NCI-H1694 (cell line): ENCODE measurements around the gene HNRNPLL.
A peak's percentile ranks its signal among the peaks of the same experiment; 100 is the strongest.
"Not testable (repeated sequence)": the region's sequence is repeated elsewhere in the genome, so short reads cannot be mapped to it uniquely, and the experiment has no call there.

Experiments used
- DNase-seq: peaks from one replicate; lab custom pipeline; 2025; lab: John Stamatoyannopoulos, UW

HNRNPLL gene

DNA sequence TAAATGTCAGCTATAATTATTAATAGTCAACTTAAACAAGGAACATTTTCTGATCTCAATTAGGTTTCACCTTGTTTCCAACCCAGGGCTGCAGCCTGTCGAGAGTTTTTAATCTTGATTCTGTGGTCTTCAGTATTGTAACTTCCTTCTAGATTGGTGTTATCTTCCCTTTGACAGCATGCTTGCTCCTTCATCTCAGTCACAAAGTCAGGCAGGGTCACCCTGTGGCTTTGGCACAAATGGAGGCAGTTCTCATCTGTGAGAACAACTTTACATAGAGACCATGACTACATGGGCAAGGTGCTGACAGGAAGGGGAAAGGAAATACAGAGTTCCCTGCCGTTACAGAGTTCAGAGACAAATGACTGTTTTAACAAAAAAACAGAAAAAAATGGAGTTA, 50.5 kb downstream of the HNRNPLL start:
- DNase-seq = no peak

DNA sequence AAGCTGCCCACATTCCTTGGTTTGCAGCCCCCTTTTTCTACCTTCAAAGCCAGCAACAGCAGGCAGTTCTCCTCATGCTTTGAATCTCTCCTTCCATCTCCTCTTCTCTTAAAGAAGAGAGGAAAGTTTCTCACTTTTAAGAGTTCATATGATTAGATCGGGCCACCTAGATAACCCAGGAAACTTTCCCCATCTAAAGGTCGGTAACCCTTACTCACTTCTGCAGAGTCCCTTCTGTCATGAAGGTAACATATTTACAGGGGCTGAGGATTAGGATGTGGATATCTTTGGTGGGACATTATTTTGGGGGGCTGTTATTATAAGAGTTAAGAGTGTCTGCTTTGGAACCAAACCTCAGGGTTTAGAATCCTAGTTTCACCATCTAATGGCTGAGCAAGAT, 51.0 kb downstream of the HNRNPLL start:
- DNase-seq = no peak

DNA sequence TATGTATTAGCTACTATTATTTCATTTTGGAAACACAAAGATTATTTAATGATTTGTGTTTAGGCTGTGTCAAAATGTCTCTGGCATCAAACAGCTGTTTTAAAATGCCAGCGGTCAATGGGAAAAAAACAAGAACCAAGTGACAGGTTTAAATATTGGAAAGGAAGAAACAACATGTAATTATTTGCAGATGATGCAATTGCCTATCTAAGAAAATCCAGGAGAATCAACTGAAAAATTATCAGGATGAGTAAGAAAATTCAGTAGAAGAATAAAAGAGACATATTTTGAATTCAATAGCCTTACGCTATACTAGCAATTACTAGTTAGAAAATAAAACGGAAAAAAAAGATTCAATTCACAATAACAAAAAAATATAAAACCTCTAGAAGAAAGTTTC, 51.6 kb downstream of the HNRNPLL start:
- DNase-seq = no peak

DNA sequence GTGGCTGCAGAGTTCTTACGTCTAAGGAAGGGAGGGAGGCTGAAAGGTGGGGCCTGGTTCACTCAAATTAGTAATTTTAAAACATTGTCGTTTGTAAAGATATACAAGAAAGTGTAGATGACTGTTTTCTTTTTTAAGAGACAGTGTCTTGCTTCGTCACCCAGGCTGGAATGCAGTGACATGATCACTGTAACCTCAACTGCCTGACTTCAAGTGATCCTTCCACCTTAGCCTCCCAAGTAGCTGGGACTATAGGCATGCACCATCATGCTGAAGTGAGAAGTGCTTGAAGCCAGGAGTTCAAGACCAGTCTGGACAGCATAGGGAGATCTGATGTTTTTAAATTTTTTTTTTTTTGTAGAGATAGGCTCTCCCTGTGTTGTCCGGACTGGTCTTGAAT, 52.9 kb downstream of the HNRNPLL start:
- DNase-seq = no peak

DNA sequence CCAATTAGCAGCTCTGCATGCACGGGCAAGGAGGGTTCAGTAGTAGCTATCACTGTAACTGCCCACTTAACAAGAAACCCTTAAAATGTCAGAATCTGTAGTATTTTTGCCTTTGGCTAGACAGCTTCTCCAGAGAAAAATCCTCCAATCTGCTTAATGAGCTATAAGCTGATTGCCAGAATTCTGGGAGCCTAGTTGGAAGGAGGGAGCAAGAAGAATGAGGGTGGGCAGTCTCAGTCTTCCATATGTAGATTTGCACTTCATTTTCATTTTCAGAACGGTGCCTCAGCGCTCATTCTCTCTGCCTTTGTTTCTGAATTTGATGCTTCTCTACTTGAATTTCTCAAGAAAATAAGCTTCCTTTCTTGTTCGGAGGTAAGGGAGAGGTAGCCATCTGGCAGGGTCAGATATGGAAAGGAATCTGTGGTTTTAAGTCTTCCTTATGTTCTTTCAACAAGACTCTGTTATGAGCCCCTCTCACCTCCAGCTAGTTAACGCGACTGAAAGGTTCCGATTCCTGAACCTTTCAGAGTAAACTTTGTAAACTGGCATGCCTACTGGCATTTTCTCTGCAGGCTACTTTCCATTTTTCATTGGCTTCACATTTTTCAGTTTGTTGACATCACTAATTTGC, 53.5 kb downstream of the HNRNPLL start:
- no peak for DNase-seq

DNA sequence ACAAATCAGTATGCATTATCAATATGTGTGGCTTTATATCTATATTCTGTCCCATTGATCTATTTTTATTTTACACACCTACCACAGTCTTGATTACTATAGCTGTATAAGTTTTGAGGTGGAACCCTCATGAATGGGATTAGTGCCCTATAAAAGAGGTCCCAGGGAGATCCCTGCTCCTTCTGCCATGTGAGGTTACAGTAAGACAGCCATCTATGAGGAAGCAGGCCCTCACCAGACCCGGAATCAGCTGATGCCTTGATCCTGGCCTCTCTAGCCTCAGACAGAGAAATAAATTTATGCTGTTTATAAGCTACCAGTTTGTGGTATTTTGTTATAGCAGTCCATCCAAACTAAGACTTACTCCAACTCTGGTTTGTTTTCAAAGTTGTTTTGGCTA, 54.9 kb downstream of the HNRNPLL start:
- DNase-seq = no peak

DNA sequence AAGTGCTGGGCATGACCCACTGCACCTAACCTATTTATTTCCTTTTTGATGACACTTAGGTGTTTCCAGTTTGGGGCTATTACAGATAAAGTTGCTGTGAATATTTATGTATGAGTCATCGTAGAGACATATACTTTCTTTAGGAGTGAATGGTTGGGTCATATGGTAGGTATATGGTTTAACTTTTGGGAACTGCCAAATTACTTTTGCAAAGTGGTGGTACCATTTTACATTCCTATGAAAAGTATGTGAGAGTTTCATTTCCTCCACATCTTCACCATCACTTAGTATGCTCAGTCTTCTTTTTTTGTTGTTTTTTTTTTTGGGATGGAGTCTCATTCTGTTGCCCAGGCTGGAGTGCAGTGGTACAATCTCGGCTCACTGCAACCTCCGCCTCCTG, 56.1 kb downstream of the HNRNPLL start:
- DNase-seq = no peak

DNA sequence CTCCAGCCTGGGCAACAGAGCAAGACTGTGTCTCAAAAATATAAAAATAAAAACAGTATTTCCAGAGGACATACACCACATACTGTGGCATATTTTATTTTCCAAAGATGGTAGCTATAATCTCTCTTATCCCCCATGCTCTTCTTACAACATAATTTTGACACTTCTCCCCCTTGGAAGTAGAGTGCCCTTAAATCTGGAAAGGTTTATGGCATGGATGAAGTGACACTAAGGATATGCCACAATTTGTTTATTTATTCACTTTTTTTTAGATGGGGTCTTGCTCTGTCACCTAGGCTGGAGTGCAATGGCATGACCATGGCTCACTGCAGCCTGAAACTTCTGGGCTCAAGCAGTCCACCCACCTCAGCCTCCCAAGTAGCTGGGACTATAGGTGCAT, 56.7 kb downstream of the HNRNPLL start:
- no peak for DNase-seq

DNA sequence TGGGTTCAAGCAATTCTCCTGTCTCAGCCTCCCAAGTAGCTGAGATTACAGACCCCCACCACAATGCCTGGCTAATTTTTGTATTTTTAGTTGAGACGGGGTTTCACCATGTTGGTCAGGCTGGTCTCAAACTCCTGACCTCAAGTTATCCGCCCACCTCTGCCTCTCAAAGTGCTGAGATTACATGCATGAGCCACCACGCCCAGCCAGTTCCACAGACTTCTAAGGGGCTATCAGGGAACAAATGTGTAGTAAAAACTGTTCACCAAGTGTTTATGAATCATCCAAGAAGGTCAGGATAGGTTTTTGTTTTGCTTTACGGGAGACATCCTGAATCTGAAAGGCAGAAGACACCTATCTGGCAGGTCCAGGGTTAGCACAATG, 60.5 kb downstream of the HNRNPLL start:
- DNase-seq = not testable (repeated sequence)

DNA sequence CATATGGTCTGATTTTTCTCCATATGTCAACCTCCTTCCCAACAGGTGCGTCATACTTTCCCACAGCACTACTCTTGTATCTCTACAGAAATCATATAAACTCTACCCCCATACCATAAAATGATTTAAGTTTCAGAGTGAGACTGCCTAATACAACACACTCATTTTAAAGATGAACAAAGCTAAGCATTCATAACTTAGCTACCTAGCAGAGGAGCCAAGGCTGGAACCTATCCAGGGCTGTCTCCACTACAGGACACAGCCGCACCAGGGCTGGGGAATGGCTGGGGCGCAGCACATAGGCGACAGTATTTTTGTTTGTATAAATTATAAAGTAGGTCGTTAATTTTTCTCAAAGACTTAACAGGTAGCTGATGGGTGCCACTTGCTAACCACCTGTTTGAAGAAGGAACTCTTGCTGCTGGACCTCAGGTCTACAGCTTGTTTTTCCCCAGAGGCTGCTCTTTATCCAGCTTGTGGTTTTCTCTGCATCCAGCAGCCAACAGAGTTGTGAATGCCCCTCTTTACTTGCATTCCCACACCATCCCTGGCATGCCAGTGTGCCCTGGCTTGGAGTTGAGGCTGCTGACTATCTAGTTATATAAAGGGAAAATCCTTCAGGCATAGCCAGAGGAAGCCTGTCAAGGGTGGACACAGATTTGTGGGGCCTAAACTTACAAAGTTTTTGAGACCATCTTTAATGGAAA, 62.0 kb downstream of the HNRNPLL start:
- DNase-seq = no peak

DNA sequence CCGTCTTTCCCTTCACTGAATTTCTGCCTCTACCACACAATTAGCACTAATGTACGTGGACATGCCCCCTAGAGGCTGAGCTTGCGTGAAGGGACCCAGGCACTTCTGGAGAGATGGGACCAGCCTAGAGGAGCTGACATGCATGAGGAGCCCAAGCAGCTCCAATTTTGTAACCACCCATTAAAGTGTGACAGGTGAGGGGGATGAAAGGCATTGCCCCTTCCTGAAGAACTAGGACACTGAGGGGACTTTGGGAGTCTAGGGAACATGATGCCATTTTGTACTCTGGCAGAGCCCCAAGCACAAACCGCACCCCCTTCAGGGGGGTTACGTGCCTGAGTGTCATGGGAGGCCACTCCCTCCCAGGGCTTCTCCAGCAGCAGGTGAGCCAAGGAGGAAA, 63.6 kb downstream of the HNRNPLL start:
- DNase-seq = no peak

DNA sequence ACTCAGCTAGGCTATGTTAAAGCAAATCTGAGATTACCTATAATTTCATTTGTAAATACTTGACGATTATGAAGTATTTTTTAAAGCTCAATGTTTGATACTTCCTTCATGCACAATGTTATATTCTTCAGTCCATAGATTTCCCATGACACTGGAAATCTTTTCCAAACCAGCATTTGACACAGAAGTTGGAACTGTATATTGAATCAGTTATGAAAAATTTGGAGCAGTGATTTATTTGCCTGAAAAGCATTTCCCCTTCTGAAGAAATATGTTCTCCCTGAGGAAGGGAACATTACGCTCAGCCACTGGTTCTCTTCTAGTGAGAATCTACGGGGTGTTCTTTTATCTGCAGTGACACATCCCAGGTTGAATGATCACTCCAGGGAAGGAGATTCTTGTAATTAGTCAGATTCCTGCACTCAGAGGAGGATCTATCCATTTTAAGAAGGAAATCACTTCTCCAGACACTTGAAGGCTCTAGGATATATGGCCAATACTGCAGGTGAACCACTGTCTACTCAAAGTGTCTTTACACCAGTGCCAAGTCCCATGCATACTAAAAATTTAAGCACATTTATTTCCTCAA, 64.7 kb downstream of the HNRNPLL start:
- DNase-seq = no peak

DNA sequence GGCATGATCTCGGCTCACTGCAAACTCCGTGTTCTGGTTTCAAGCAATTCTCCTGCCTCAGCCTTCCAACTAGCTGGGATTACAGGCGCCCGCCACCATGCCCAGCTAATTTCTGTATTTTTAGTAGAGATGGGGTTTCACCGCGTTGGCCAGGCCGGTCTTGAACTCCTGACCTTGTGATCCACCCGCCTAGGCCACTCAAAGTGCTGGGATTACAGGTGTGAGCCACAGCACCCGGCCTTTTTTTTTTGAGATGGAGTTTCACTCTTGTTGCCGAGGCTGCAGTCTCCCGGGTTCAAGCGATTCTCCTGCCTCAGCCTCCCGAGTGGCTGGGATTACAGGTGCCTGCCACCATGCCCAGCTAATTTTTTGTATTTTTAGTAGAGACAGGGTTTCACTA, 65.4 kb downstream of the HNRNPLL start:
- not testable (repeated sequence) for DNase-seq

DNA sequence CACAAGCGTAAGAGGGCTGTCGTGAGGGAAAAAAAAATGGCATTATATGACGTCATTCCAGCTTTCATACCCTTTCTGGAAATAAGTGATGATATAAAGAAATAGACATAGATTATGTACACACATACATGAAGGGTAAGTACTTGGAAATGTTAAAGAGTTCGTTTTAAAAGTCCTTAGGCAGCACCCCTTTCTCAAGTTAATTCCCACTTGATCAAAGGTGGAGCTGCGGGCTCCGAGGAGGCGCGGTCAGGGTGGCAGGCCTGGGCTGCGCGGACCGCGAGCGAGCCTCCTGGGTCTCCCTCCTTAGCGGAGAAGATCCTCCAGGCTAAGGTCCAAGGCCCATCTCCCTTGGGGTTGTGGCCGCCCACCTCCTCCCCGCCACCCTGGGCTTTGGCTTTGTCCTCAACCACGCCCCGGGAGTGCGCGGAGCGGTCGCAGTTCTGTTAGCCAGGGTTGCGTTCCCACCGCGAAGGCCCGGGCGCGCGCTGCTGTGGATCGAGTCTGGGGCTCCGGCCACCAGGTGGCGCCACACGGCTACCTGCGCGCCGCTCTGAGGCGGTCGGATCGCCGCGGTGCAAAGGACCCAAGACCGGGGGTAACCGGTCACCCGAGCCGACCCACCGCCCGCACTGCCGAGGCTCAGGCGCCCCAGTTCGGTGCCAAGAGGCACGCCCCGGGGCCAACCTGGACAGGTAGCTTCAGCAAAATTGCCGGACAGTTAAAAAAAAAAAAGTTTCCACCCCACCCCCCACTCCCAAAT, 66.8 kb downstream of the HNRNPLL start:
- DNase-seq = peak; percentile 28

DNA sequence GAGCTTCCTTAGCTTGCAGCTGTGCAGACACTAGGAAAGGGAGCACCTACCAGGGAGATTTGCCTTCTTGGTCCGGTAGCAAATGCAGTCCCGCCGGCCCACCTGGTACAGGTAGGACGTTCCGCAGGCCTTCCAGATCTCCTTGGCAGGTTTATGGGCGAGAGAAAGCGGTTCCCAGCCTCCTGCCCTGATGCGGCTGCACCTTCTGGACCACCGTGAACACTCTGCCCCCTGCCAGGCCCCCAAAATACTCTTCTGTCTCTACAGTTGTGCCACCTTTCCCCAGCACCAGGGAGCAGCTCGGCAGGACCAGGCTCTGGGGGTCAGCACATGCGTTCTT, 67.4 kb downstream of the HNRNPLL start:
- DNase-seq = no peak

DNA sequence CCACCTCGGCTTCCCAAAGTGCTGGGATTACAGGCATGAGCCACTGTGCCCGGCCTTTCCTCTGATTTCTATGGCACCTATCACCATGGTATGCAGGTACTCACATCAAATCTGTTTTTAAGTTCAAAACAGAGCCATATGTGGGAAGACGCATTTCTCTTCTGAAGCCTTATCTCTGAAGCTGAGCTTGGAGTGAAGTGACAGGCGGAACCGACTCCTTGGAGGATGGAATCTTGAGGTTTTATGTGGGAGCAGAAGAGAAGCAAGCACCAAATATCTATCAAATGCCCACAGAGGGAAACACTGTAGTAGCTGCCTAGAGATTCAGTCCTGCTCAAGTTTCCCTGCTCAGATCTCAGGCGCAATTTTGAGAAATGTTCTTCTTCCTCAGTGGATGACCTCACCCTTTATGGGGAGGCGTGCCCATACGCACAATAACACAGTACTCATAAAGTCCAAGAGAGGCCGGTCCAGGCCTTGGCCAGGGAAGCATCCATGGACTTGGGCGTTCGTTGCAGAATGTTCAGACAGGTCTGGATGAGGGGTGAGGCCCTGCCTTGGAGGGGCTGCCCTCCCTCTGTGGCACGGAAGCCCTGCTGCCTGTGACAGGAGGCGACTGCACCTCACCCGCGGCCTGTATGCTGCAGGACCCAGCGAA, 67.9 kb downstream of the HNRNPLL start:
- no peak for DNase-seq

DNA sequence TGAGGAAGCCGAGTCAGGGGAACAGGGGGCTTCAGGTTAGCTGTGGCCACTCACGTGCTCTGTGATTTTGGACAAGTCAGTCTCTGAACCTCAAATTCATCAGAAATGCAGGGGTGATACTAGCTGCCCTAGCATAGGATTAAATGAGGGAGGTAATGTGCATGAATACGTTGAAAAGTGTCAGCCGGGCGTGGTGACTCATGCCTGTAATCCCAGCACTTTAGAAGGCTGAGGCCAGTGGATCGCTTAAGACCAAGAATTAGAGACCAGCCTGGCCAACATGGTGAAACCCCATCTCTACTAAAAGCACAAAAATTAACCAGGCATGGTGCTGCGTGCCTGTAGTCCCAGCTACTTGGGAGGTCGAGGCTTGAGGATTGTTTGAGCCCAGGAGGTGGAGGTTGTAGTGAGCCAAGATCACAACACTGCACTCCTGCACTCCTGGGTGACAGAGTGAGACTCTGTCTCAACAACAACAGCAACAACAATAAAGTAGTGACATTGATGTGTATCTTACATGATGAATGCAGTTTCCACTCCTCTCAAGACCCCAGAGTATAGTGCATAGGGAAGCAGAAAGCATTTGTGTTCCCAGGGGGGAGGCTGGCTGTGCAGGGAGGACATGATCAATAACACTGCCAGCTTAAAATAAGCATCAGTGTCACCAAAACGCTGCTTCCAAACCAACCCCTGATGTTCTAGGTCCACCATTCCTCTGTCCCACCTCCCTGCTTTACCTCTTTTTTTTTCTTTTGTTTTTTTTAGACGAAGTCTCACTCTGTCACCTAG, 68.8 kb downstream of the HNRNPLL start:
- no peak for DNase-seq

DNA sequence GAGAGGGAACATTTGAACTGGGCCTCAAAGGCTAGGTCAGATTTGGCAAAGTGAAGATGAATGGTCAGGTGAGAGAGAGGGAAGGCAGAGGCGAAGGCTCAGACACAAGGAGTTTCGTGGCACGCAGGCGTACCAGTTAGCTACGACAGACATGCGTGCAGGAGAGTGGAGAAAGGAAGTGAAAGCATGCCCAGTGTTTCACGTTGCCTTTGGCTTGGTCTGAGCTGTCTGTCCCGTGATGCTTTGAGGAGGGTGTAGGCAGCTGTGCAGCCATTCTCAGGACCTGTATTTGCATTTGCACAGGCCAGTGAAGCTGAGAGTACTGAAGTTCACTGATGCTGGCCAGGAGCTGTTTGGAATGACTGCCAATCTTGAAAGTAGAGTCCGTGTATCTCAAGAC, 69.5 kb downstream of the HNRNPLL start:
- DNase-seq = no peak

DNA sequence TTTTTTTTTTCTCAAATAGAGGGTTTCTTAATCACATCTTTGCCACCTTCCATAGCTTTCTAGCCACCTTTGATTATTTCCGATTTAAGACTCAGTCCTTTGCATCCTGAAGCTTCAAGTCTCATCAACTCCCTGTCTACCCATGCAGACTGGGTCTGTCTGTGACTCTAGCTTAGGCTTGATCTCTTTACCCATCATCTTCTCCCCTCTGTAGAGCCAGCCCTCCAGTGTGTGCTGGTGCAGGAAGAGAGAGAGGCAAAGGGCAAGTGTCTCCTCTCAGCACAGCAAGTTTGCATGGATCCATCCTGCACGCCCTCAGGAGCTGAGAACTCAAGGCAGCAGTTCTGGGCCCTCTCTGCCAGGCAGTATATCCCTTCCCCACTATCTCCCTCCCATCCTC, 70.4 kb downstream of the HNRNPLL start:
- DNase-seq = no peak

DNA sequence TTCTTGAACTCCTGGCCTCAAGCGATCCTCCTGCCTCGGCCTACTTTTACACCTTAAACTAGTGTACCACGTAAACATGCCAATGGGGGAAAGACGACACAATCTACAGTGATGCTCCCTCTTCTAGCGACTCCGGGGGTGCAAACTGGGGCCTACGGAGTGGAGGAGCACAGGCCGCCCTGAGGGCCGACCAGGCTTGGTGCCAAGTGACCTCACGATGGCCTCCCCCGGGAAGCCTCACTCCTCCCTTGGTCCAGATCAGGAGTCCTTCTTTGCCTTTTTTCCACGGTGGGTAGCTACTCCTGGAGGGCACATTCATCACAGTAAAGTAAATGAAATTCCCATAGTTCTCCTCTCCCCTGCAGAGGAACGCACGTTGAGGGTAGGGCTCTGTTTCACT, 73.5 kb downstream of the HNRNPLL start:
- DNase-seq = no peak

DNA sequence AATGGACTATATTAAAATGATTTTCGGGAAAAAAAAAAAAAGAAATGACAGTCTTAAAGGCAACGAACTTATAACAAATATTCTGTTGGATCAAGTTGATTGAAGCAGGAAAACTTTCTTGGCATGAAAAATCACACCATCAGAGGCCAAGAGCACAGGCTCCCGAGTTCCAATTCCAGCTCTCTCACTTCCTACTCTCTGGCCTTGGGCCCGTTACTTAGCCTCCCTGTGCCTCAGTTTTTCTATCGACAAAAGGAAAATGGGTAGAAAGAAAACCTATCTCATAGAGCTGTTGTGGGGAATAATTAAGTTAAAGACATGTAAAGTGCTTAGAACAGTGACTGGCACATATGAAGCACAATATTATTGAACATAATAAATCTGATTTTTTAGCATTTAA, 74.2 kb downstream of the HNRNPLL start:
- no peak for DNase-seq

DNA sequence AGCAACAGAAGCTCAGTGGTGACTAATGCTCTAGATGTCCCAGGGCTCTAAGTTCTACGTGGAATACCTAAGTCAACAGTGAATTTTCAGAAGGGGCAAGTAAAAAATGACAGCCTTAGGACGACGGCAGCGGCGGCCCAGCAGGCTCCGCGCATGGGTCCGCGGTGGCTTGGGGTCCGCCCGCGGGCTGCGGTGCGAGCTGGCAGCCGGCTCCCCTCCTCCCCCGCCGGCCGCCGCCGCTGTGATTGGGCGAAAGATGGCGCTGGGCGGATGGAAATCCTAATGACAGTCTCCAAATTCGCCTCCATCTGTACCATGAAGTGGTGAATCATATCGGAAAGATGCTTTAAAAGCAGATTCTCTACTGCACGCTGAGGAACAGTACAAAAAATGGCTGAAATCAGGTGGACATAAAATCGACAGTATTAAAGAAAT, 74.7 kb downstream of the HNRNPLL start:
- DNase-seq = peak; percentile 67
